ENCODE data around the gene GPR137C.

GPR137C gene

GRCh38 chr14:52686176-52686575 lies 133.5 kb downstream of the GPR137C start:
- DNase-seq, result no peak
